Kidney (tissue), 14 donors: ENCODE data around the gene GRIA1. TPM values are rescaled to one million over a fixed set of nuclear protein-coding genes. Genes with fewer than 3 reads are reported as not detected.

Experiments used
- DNase-seq, 5 donors: peaks; one replicate each; pipeline ENCODE4 v3.0.0-alpha.2; 2013 to 2020
- FAIRE-seq: peaks from 2 replicates; lab custom pipeline; 2012; peaks lifted over from hg19 to GRCh38; lab: Jason Lieb, UNC
- H3K27ac ChIP-seq, 2 donors: one replicate each; pipeline ENCODE4 v1.7.0; 2013; ENCODE audit warnings: low read depth in 2 of 2, low read length in 2 of 2, inconsistent platforms in 1 of 2
- H3K27me3 ChIP-seq: one replicate; pipeline ENCODE4 v1.7.1; 2013; ENCODE audit warnings: low read length, inconsistent platforms; ENCODE audit not compliant: control insufficient read depth, insufficient read depth
- H3K36me3 ChIP-seq, 3 donors: one replicate each; pipeline versions ENCODE4 v1.7.0 to v1.7.1; 2013; ENCODE audit warnings: low read length in 3 of 3, control low read depth in 1 of 3, inconsistent platforms in 1 of 3; ENCODE audit not compliant: insufficient read depth in 3 of 3, control insufficient read depth in 2 of 3
- H3K4me1 ChIP-seq, 3 donors: one replicate each; pipeline versions ENCODE4 v1.7.0 to v1.7.1; 2013; ENCODE audit warnings: low read length in 3 of 3, inconsistent platforms in 1 of 3, low read depth in 1 of 3; ENCODE audit not compliant: control insufficient read depth in 2 of 3, insufficient read depth in 2 of 3
- H3K4me3 ChIP-seq, 3 donors: one replicate each; pipeline versions ENCODE4 v1.7.0 to v1.8.1; 2013; ENCODE audit warnings: low read length in 3 of 3, control low read depth in 1 of 3, inconsistent platforms in 1 of 3
- H3K9ac ChIP-seq, 3 donors: one replicate each; pipeline versions ENCODE4 v1.7.0 to v1.7.1; 2013; ENCODE audit warnings: low read length in 3 of 3, control low read depth in 1 of 3, inconsistent platforms in 1 of 3
- H3K9me3 ChIP-seq, 3 donors: one replicate each; pipeline versions ENCODE4 v1.7.0 to v1.7.1; 2013; ENCODE audit warnings: low read length in 3 of 3, control low read depth in 1 of 3, inconsistent platforms in 1 of 3; ENCODE audit not compliant: control insufficient read depth in 2 of 3, insufficient read depth in 1 of 3
- CTCF ChIP-seq: IDR thresholded peaks from 3 replicates; pipeline ENCODE4 v1.5.1; 2012; ENCODE audit warnings: mild to moderate bottlenecking, moderate library complexity, borderline replicate concordance; ENCODE audit not compliant: insufficient read depth; ENCODE audit errors: extremely low read depth
- intact Hi-C: fragments of 100-400 bp; cut with DNase I; formaldehyde crosslinking; loops from one replicate; pipeline ENCODE4 v1.11.1; 2022
- polyA plus RNA-seq: library from polyadenylated mRNA; stranded (reverse); fragments of 350-450 nt; fragmentation: Illumina TruSeq; extraction: RNeasy Lipid Tissue Mini Kit (QIAGEN cat#74804); gene quantifications from one replicate; pipeline ENCODE4 v1.2.3, GENCODE V29; 2014; ENCODE audit warnings: low read depth, low replicate concordance; ENCODE audit not compliant: insufficient read depth
- total RNA-seq: library from RNA; stranded (reverse); fragmentation: NEBNext Ultra II Directional; extraction: Animal tissue kit (Norgen Biotek cat#: 25700); gene quantifications from one replicate; pipeline ENCODE4 v1.2.1, GENCODE V29; 2021
- donor health status: control.
- donor health status: control.
- donor health status: control.
- donor health status: control.
- donor health status: control.
- donor health status: DM: yes; HTN: yes; CAD: no.
- donor health status: Normal renal cell carcinoma (clear cell type).

The GRIA1 gene
- total and polyA plus RNA-seq, 2 donors from 2014 or later, result 0.50 TPM; not detected in 1

GRCh38 chr5:153504726-153505125, 14.3 kb downstream of the GRIA1 start:
- FAIRE-seq (no peak), DNase-seq (peak in 1 of 5 donors; percentile 6)
- Histone ChIP-seq H3K27me3 (no peaks in the 10 kb centered on the region), H3K4me1 (no peaks in the 10 kb centered on the region), H3K4me3 (no peak overlapping the region), H3K9me3 (peaks cover 0 to 5% (median 0%) of the 10 kb centered on the region in 3 donors), H3K9ac (no peak overlapping the region), H3K27ac (no peak overlapping the region), H3K36me3 (no peaks in the 10 kb centered on the region)
- no peak for TF ChIP-seq CTCF
- intact Hi-C loops, result no loop called here

GRCh38 chr5:153508700-153509099, 18.2 kb downstream of the GRIA1 start:
- intact Hi-C loops, result no loop called here
- DNase-seq, result no peak
- H3K4me3 ChIP-seq, result no peak overlapping the region
- FAIRE-seq, result no peak
- no peaks in the 10 kb centered on the region for H3K27me3 ChIP-seq
- H3K4me1 ChIP-seq, result no peaks in the 10 kb centered on the region
- H3K27ac ChIP-seq, result no peak overlapping the region
- TF ChIP-seq CTCF, result no peak
- no peaks in the 10 kb centered on the region for H3K36me3 ChIP-seq
- H3K9ac ChIP-seq, result no peak overlapping the region
- H3K9me3 ChIP-seq, result peaks cover 0 to 5% (median 0%) of the 10 kb centered on the region in 3 donors

GRCh38 chr5:153511622-153512021, 21.2 kb downstream of the GRIA1 start:
- no peak for DNase-seq
- no peak for TF ChIP-seq CTCF
- no peak overlapping the region for H3K9ac ChIP-seq
- H3K27me3 ChIP-seq, result no peaks in the 10 kb centered on the region
- FAIRE-seq, result no peak
- H3K36me3 ChIP-seq, result no peaks in the 10 kb centered on the region
- no peak overlapping the region for H3K4me3 ChIP-seq
- intact Hi-C loops, result no loop called here
- no peak overlapping the region for H3K27ac ChIP-seq
- no peaks in the 10 kb centered on the region for H3K4me1 ChIP-seq
- H3K9me3 ChIP-seq, result peaks cover 0 to 5% (median 0%) of the 10 kb centered on the region in 3 donors

- intact Hi-C loops, result no loop called here
- H3K27me3 ChIP-seq, result no peaks in the 10 kb centered on the region
- no peak for DNase-seq
Measured at GRCh38 chr5:153513156-153513555, 22.7 kb downstream of the GRIA1 start.

More at GRCh38 chr5:153513156-153513555, 22.7 kb downstream of the GRIA1 start:
- H3K4me1 ChIP-seq, result no peaks in the 10 kb centered on the region
- H3K4me3 ChIP-seq, result no peak overlapping the region
- H3K36me3 ChIP-seq, result no peaks in the 10 kb centered on the region
- H3K9me3 ChIP-seq, result peaks cover 0 to 5% (median 0%) of the 10 kb centered on the region in 3 donors
- TF ChIP-seq CTCF, result no peak
- H3K27ac ChIP-seq, result no peak overlapping the region
- H3K9ac ChIP-seq, result no peak overlapping the region
- no peak for FAIRE-seq
